ES-I3 (cell line): ENCODE data around the gene BNC1.

Experiments
- H3K36me3 ChIP-seq: 2 replicates; pipeline ENCODE4 v1.6.1; 2013; ENCODE audit warnings: mild to moderate bottlenecking, low read length, control low read depth, moderate library complexity; ENCODE audit not compliant: insufficient read depth
- H3K4me1 ChIP-seq: 2 replicates; pipeline ENCODE4 v1.6.1; 2013; ENCODE audit warnings: mild to moderate bottlenecking, control low read depth, low read length; ENCODE audit not compliant: insufficient read depth
- H3K9ac ChIP-seq: 2 replicates; pipeline ENCODE4 v1.6.1; 2013; ENCODE audit warnings: low read depth, mild to moderate bottlenecking, low read length, moderate library complexity
- H3K9me3 ChIP-seq: 2 replicates; pipeline ENCODE4 v1.6.1; 2013; ENCODE audit warnings: mild to moderate bottlenecking, low read length, moderate library complexity; ENCODE audit not compliant: control insufficient read depth, insufficient read depth

BNC1 gene

DNA sequence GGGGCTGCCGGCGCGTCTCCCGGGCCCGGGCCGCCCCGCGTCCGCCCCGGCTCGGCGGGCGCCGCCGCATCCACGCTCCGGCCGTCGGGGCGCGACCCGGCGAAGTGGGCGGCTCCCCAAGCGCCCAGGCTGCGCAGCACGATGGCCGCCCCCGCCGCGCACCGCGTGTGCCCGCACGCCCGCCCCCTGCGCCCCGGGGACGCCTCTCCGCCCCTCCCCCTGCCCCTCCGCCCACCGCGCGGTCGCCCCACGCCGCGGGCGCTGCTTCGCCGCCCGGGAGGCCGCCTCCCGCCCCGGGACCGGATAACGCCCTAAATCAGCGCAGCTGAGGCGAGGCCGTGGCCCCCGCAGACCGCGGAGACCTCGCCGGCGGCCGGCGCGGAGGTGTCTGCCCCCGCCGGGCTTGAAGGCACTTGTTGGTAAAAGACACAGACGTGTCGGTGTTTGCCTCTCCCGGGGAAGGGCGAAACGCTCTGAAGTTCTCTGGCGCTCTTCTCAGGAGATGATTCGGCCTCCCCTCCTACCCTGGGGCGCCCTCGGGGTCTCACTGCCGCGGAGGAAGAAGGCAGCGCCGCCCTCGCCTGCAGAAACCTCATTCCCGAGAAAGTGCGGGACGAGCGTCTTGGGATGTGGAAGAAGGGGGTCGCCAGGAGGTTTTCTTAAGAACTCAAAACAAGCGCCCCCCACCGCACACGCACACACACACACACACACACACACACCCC lies at the start of gene BNC1:
TSS of gene BNC1 (minus strand) at position 106 of the 725 bp plus-strand sequence. CDS start at position 70, 36 bp downstream.
- Histone ChIP-seq H3K36me3 (no peaks in the 10 kb centered on the region), H3K4me1 (peaks cover 29% of the 10 kb centered on the region), H3K9ac (peak within 1 kb of the TSS; percentile 80; the same call in 1 of the 2 replicates), H3K9me3 (no peaks in the 10 kb centered on the region)

- Histone ChIP-seq H3K4me1 (peaks cover 1% of the 10 kb centered on the region), H3K9me3 (no peaks in the 10 kb centered on the region), H3K9ac (no peak overlapping the region), H3K36me3 (no peaks in the 10 kb centered on the region)
Observed at GRCh38 chr15:83327041-83327440, 42.6 kb upstream of the BNC1 start.

GRCh38 chr15:83324799-83325198 lies 40.3 kb upstream of the BNC1 start:
- peaks cover 6% of the 10 kb centered on the region for H3K4me1 ChIP-seq
- H3K36me3 ChIP-seq: no peaks in the 10 kb centered on the region
- no peaks in the 10 kb centered on the region for H3K9me3 ChIP-seq
- no peak overlapping the region for H3K9ac ChIP-seq

- peaks cover 6% of the 10 kb centered on the region for H3K4me1 ChIP-seq
- H3K9me3 ChIP-seq: no peaks in the 10 kb centered on the region; the same call in 1 of the 2 replicates
- H3K36me3 ChIP-seq: no peaks in the 10 kb centered on the region
- no peak overlapping the region for H3K9ac ChIP-seq
Observed at GRCh38 chr15:83323296-83323711, 38.8 kb upstream of the BNC1 start.

- H3K9ac ChIP-seq: no peak overlapping the region
- peaks cover 6% of the 10 kb centered on the region for H3K4me1 ChIP-seq
- no peaks in the 10 kb centered on the region for H3K36me3 ChIP-seq
- H3K9me3 ChIP-seq: no peaks in the 10 kb centered on the region; the same call in 1 of the 2 replicates
Observed at GRCh38 chr15:83322691-83323090, 38.2 kb upstream of the BNC1 start.

- Histone ChIP-seq H3K4me1 (peaks cover 6% of the 10 kb centered on the region), H3K9ac (no peak overlapping the region), H3K9me3 (no peaks in the 10 kb centered on the region; the same call in 1 of the 2 replicates), H3K36me3 (no peaks in the 10 kb centered on the region)
Observed at GRCh38 chr15:83322061-83322460, 37.6 kb upstream of the BNC1 start.

GRCh38 chr15:83320844-83321243 lies 36.4 kb upstream of the BNC1 start:
- no peaks in the 10 kb centered on the region for H3K36me3 ChIP-seq
- peaks cover 6% of the 10 kb centered on the region for H3K4me1 ChIP-seq
- H3K9me3 ChIP-seq: no peaks in the 10 kb centered on the region; the same call in 1 of the 2 replicates
- no peak overlapping the region for H3K9ac ChIP-seq

DNA sequence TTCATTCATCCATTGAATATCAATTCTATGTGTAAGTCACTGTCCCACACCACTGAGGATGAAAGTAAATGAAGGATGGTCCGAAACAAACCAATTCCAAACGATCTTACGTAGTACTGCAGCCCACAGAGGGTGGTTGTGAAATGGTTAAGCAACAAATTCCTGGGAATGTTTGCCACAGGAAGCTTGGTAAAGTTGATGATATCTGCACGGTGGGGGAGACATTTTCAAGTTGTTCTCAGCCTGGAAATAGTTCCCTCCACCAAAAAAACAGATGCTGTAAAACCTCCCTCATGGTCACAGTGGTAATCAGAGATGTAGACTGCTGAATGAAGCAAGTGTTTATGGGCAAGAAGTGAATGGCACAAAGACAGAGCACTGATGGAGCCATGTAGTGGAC lies 35.9 kb upstream of the BNC1 start:
- no peaks in the 10 kb centered on the region for H3K36me3 ChIP-seq
- H3K9me3 ChIP-seq: no peaks in the 10 kb centered on the region; the same call in 1 of the 2 replicates
- H3K9ac ChIP-seq: no peak overlapping the region
- peaks cover 6% of the 10 kb centered on the region for H3K4me1 ChIP-seq

GRCh38 chr15:83319771-83320170 lies 35.3 kb upstream of the BNC1 start:
- Histone ChIP-seq H3K36me3 (no peaks in the 10 kb centered on the region), H3K4me1 (peaks cover 6% of the 10 kb centered on the region), H3K9me3 (no peaks in the 10 kb centered on the region; the same call in 1 of the 2 replicates), H3K9ac (no peak overlapping the region)

DNA sequence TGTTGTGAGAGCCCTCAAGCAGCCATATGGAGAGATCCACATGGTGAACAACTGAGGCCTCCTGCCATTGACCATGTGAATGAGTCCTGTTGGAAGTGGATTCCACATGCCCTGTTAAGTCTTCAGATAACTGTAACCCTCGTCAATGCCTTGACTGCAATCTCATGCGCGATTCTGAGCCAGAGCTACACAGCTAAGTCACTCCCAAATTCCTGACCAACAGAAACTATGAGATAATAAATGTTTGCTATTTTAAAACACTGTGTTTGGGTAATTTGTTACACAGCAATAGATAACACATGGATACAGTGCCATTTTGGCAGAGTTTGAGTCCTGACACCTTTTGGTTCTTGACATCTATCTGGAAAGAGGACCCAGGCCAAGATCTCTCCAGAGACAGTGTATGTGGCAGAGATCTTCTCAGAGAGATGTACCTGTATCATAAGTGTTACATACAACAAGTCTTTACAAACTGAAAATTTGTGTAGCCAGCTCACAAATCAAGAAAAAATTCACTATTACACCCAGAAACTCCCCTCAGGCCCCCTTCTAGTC lies 34.5 kb upstream of the BNC1 start:
- H3K4me1 ChIP-seq: peaks cover 6% of the 10 kb centered on the region
- H3K9me3 ChIP-seq: no peaks in the 10 kb centered on the region; the same call in 1 of the 2 replicates
- no peaks in the 10 kb centered on the region for H3K36me3 ChIP-seq
- no peak overlapping the region for H3K9ac ChIP-seq

GRCh38 chr15:83318036-83318435 lies 33.6 kb upstream of the BNC1 start:
- Histone ChIP-seq H3K9ac (no peak overlapping the region), H3K9me3 (no peaks in the 10 kb centered on the region; the same call in 1 of the 2 replicates), H3K4me1 (peaks cover 6% of the 10 kb centered on the region), H3K36me3 (no peaks in the 10 kb centered on the region)

- Histone ChIP-seq H3K36me3 (no peaks in the 10 kb centered on the region), H3K4me1 (peaks cover 26% of the 10 kb centered on the region), H3K9ac (no peak overlapping the region), H3K9me3 (no peaks in the 10 kb centered on the region)
Observed at GRCh38 chr15:83312071-83312470, 27.6 kb upstream of the BNC1 start.

DNA sequence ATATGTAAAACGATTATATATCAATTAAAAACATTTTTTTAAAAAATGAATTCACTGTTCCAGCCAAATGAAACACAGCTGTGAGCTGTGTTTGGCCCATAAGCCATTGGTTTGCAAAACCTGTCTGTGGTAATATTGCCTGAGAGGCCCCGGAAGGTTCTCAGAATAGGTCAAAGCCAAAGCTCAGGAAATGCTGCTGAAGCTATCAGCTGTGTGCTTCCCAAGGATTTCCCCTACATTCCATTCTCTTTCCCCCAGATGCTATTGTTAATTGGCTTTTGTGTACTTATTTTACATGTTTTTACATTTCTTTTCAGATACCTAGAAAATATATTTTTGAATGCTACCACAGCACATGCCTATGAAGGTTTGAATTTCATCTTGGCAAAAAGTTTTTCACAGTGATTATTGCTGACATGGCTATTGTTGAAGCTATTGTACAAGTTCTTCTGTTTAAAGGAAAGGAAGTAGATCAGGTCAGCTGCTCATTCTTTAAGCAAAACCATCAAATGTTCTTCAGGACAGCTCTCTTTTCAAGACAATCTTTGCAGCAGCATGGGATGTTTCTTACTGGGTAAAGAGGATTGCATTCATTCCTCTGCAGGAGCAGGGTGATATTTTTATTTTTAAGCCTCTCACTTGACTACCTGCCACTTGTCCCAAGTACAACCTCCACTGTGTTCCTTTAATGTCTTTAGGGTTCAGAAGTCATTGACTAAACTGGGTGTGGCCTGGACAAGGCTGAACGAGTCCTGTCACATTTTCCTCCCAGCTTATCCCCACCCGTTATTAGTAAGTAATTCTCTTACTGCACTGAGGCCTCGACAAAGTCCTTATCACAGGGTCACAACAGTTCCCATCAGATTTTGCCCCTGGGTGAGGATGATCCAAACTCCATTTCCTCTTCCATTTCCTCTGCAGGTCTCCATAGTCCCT lies 26.3 kb upstream of the BNC1 start:
- H3K9ac ChIP-seq: no peak overlapping the region
- no peaks in the 10 kb centered on the region for H3K36me3 ChIP-seq
- peaks cover 33% of the 10 kb centered on the region for H3K4me1 ChIP-seq
- no peaks in the 10 kb centered on the region for H3K9me3 ChIP-seq

GRCh38 chr15:83308671-83309070 lies 24.2 kb upstream of the BNC1 start:
- H3K4me1 ChIP-seq: peaks cover 41% of the 10 kb centered on the region
- H3K9ac ChIP-seq: no peak overlapping the region
- no peaks in the 10 kb centered on the region for H3K9me3 ChIP-seq
- no peaks in the 10 kb centered on the region for H3K36me3 ChIP-seq
